Right lobe of liver (tissue), 6 donors: ENCODE measurements around the gene CCNH. TPM values are rescaled to one million over a fixed set of nuclear protein-coding genes. Genes with fewer than 3 reads are reported as not detected.

ENCODE experiments used
- ATAC-seq, 4 donors: fragments of 200-7000 bp; cut with Tn5 transposase; one replicate each; pipeline ENCODE4 v1.9.1; 2020; ENCODE audit warnings: mild to moderate bottlenecking in 4 of 4, moderate library complexity in 4 of 4
- DNase-seq, 3 donors: peaks; one replicate each; pipeline ENCODE4 v3.0.0-alpha.2; 2020
- H3K27ac ChIP-seq, 3 donors: fragments of 200-600 bp; one replicate each; pipeline ENCODE4 v1.8.0; 2022
- H3K27me3 ChIP-seq, 2 donors: fragments of 200-600 bp; one replicate each; pipeline ENCODE4 v1.8.0; 2022
- H3K36me3 ChIP-seq, 4 donors: fragments of 200-600 bp; sonication (generic) in 1 of 4; one replicate each; pipeline versions ENCODE4 v1.5.1 to v1.8.0; 2017 to 2022; ENCODE audit warnings: control low read depth in 1 of 4
- H3K4me1 ChIP-seq, 4 donors: fragments of 200-600 bp; sonication (generic) in 1 of 4; one replicate each; pipeline versions ENCODE4 v1.5.1 to v1.8.0; 2017 to 2022; ENCODE audit warnings: control low read depth in 1 of 4
- H3K4me3 ChIP-seq, 3 donors: fragments of 200-600 bp; one replicate each; pipeline ENCODE4 v1.8.0; 2022
- H3K9me3 ChIP-seq, 4 donors: fragments of 200-600 bp; sonication (generic) in 1 of 4; one replicate each; pipeline versions ENCODE4 v1.5.1 to v1.8.0; 2017 to 2022; ENCODE audit warnings: control low read depth in 1 of 4
- POLR2A ChIP-seq: fragments of 450-650 bp; IDR thresholded peaks from one replicate; pipeline ENCODE4 v1.6.1; 2017; ENCODE audit warnings: antibody characterized with exemption, mild to moderate bottlenecking
- WGBS: methylation state at CpG from one replicate; pipeline ENCODE4 v1.1.6; 2018; ENCODE audit warnings: low coverage, low lambda C conversion rate; ENCODE audit not compliant: insufficient coverage; ENCODE audit errors: missing lambda C conversion rate; 5-methylcytosine and 5-hydroxymethylcytosine counted together
- intact Hi-C, 2 donors: fragments of 100-400 bp; cut with DNase I; formaldehyde crosslinking; loops; one replicate each; pipeline versions ENCODE4 v1.11.2 to v1.14.1; 2022
- total RNA-seq, 6 experiments: library from RNA; depleted of rRNA in 2 of 6; stranded (reverse); fragments of >200 nt in 2 of 6; fragmentation: NEBNext Ultra II Directional in 3 of 6; extraction: Animal tissue kit (Norgen Biotek cat#: 25700) in 3 of 6; gene quantifications; one replicate each; pipeline versions ENCODE4 v1.1.0 to v1.2.4, GENCODE V29; 2016 to 2023
- TF ChIP-seq, protein P1 (sequence below), 4 donors: fragments of 200-600 bp in 3 of 4; fragments of 450-650 bp in 1 of 4; IDR thresholded peaks; one replicate each; pipeline versions ENCODE4 v1.5.1 to v1.8.0; 2016 to 2022; ENCODE audit warnings: antibody characterized with exemption in 4 of 4, mild to moderate bottlenecking in 2 of 4
- donor health status: DM: no; HTN: yes; CAD: no.
- donor health status: DM: no; HTN: no; CAD: no.
- donor health status: DM: no; HTN: no; CAD: no.
- donor health status: DM: no; HTN: yes; CAD: no.
- donor health status: DM: no; HTN: yes; CAD: no.

The CCNH gene
- total RNA-seq, 6 experiments from 2014 or later, result 18.0 to 65.0 (median 19.3) TPM

DNA sequence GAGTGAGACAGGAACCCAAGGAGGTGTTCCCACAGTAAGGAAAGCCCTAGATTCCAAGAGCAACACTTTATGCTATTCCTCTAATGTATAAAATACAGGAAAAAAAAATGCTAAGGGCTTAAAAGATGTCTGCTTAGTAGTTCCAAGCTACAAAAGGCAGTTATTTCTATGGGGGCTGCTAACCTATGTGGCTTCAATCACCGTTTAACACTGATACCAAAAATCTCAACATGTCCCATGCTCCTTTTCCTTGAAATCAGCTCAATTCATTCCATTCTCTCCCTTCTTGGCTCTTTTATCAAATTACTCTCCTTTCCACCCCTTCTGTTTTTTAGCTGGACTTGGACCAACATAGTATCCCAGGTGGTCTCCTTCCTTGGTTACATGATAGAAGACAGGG lies 20.6 kb downstream of the CCNH start:
- ATAC-seq (no peak), DNase-seq (no peak)
- no peak for TF ChIP-seq POLR2A
- TF ChIP-seq, protein P1, sequence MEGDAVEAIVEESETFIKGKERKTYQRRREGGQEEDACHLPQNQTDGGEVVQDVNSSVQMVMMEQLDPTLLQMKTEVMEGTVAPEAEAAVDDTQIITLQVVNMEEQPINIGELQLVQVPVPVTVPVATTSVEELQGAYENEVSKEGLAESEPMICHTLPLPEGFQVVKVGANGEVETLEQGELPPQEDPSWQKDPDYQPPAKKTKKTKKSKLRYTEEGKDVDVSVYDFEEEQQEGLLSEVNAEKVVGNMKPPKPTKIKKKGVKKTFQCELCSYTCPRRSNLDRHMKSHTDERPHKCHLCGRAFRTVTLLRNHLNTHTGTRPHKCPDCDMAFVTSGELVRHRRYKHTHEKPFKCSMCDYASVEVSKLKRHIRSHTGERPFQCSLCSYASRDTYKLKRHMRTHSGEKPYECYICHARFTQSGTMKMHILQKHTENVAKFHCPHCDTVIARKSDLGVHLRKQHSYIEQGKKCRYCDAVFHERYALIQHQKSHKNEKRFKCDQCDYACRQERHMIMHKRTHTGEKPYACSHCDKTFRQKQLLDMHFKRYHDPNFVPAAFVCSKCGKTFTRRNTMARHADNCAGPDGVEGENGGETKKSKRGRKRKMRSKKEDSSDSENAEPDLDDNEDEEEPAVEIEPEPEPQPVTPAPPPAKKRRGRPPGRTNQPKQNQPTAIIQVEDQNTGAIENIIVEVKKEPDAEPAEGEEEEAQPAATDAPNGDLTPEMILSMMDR (IDR thresholded peaks at IDR 0.05), result no peak
- Histone ChIP-seq H3K27me3 (no peaks in the 10 kb centered on the region), H3K9me3 (no peaks in the 10 kb centered on the region), H3K36me3 (peaks cover 0 to 36% (median 14%) of the 10 kb centered on the region in 4 donors), H3K4me1 (peaks cover 0 to 46% (median 5%) of the 10 kb centered on the region in 4 donors), H3K27ac (no peak overlapping the region), H3K4me3 (no peak overlapping the region)
- intact Hi-C loops, result loop anchor here in 1 of 2 donors (10.0 kb wide), 1 partner anchor 117 kb away; no protein-coding TSS in a partner anchor
- WGBS, result 80% methylated on average over 1 of the region's 1 CpG

DNA sequence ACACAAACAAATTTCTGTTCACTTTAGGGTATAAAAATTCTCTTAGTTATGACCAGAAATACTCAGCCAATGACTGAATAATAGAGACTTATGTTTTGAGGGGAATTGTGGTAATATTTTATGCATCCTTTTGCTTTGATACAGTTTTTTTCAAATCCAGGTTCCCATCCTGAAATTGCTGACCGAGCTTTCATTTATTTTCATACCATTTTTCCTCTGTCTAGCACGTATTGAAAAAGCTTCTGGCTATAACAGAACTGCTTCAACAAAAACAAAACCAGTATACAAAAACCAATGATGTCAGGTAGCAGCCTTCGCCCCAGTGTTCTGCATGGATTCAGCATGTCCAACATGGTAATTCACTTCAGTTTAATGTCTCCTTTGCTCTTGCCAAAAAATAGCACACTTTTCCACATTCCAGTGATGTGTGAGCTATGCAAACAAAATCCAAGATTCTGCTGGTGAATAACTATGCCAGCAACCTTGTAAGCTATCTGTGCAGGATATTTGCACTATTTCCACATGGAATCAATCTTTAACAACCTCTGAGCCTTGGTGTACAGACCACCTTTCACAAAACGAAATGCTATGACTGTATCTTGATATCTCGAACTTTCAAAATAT lies 22.0 kb downstream of the CCNH start:
- H3K4me3 ChIP-seq, result no peak overlapping the region
- no peak overlapping the region for H3K27ac ChIP-seq
- peak; percentile 49 to 59 (median 56) for ATAC-seq
- H3K4me1 ChIP-seq, result peaks cover 0 to 38% (median 5%) of the 10 kb centered on the region in 4 donors
- H3K9me3 ChIP-seq, result no peaks in the 10 kb centered on the region
- no peak for DNase-seq
- TF ChIP-seq, protein P1 (IDR thresholded peaks at IDR 0.05), result no peak
- TF ChIP-seq POLR2A, result no peak
- H3K36me3 ChIP-seq, result peaks cover 0 to 35% (median 18%) of the 10 kb centered on the region in 4 donors
- WGBS, result 55% methylated on average over 5 of the region's 5 CpGs
- H3K27me3 ChIP-seq, result no peaks in the 10 kb centered on the region
- intact Hi-C loops, result loop anchor here in 1 of 2 donors (10.0 kb wide), 1 partner anchor 116 kb away; no protein-coding TSS in a partner anchor

DNA sequence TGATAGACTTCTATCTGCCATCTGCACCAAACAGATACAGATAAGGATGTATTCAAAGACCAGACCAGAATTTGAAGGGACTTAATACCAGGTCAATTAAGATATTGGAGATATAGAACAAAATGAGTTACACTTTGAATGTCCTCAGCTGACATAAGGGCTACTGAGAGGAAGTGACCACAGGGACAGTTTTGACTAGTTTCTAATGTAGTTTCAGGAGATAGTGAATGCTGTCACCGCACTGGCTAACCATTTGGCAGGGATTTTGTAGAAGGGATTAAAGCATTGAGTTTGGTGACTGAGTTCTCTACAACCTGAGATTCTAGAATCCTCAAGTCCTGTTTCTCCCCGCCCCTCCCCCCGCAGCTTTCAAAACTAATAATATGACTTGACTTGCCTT lies 22.7 kb downstream of the CCNH start:
- ATAC-seq (peak in 1 of 4 donors; percentile 6), DNase-seq (no peak)
- H3K27ac ChIP-seq, result no peak overlapping the region
- H3K27me3 ChIP-seq, result no peaks in the 10 kb centered on the region
- H3K4me3 ChIP-seq, result no peak overlapping the region
- peaks cover 0 to 36% (median 18%) of the 10 kb centered on the region in 4 donors for H3K36me3 ChIP-seq
- TF ChIP-seq, protein P1 (IDR thresholded peaks at IDR 0.05), result no peak
- TF ChIP-seq POLR2A, result no peak
- intact Hi-C loops, result loop anchor here in 1 of 2 donors (10.0 kb wide), 1 partner anchor 115 kb away; no protein-coding TSS in a partner anchor
- WGBS, result 89% methylated on average over 3 of the region's 3 CpGs
- H3K9me3 ChIP-seq, result no peaks in the 10 kb centered on the region
- peaks cover 0 to 32% (median 5%) of the 10 kb centered on the region in 4 donors for H3K4me1 ChIP-seq

DNA sequence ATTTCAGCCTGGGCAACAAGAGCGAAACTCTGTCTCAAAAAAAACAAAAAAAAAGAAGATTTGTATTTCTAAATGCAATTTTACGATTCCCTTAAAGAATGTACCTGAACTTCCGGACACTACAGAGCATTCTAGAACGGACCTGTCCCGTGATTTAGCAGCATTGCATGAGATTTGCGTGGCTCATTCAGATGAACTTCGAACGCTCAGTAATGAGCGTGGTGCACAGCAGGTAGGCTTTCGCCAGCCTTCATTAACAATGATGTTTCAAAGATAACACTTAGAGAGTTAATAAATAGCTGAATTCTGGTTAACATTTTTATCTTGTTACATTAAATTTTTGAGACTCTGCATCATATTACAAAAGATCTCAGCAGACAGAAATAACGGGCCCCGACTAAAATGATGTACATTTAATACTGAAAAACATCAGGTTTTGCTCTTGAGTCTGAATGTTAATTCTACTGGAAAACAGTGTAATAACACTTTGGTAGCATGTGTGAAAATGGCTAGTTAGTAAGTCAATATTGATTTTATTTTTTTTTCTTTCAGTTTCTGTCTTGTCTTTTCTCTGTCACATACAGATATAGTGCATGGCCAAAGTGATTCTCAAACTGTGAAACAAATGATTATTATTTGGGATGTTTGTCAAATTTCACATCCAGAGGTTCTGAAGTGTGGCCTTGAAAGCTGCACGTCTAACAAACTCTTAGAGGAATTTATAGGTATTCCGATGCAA lies 23.3 kb downstream of the CCNH start:
- Histone ChIP-seq H3K4me3 (no peak overlapping the region), H3K27me3 (no peaks in the 10 kb centered on the region), H3K4me1 (peaks cover 0 to 27% (median 5%) of the 10 kb centered on the region in 4 donors), H3K9me3 (no peaks in the 10 kb centered on the region), H3K27ac (no peak overlapping the region), H3K36me3 (peaks cover 0 to 39% (median 18%) of the 10 kb centered on the region in 4 donors)
- intact Hi-C loops, result loop anchor here in 1 of 2 donors (10.0 kb wide), 1 partner anchor 115 kb away; no protein-coding TSS in a partner anchor
- no peak for DNase-seq
- no peak for TF ChIP-seq POLR2A
- TF ChIP-seq, protein P1 (IDR thresholded peaks at IDR 0.05), result no peak
- WGBS, result 91% methylated on average over 14 of the region's 14 CpGs
- peak in 3 of 4 donors; percentile 36 to 54 (median 43) for ATAC-seq
